Breast epithelium (tissue), 3 donors: ENCODE measurements around the gene CHL1.

Experiments
- POLR2A ChIP-seq: fragments of 450-650 bp; IDR thresholded peaks from one replicate; pipeline ENCODE4 v1.6.1; 2016; ENCODE audit warnings: antibody characterized with exemption, mild to moderate bottlenecking, moderate library complexity
- TF ChIP-seq, protein P1 (sequence below), 3 donors: fragments of 450-650 bp; IDR thresholded peaks; one replicate each; pipeline ENCODE4 v1.5.1; 2016 to 2017; ENCODE audit warnings: antibody characterized with exemption in 3 of 3, mild to moderate bottlenecking in 3 of 3, moderate library complexity in 3 of 3

DNA sequence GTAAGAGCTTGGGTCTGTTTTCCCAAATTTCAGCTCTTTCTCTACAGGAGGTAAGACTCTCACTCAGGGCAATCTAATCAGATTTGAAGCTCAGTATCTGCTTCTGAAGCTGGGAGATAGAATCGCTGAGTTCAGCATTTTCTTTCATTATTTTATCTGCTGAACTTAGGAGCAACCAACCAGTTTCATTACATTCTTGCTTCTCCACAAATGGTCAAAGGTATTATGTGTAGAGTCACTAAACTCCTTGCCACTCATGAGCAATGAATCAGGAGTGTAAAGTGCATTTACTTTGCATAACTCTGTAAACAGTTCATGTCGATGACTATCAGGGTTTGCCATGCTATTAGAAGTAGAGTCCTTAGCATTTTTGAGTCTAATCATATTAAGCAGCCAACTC lies 249.4 kb downstream of the CHL1 start:
- TF ChIP-seq POLR2A = no peak
- TF ChIP-seq, protein P1, sequence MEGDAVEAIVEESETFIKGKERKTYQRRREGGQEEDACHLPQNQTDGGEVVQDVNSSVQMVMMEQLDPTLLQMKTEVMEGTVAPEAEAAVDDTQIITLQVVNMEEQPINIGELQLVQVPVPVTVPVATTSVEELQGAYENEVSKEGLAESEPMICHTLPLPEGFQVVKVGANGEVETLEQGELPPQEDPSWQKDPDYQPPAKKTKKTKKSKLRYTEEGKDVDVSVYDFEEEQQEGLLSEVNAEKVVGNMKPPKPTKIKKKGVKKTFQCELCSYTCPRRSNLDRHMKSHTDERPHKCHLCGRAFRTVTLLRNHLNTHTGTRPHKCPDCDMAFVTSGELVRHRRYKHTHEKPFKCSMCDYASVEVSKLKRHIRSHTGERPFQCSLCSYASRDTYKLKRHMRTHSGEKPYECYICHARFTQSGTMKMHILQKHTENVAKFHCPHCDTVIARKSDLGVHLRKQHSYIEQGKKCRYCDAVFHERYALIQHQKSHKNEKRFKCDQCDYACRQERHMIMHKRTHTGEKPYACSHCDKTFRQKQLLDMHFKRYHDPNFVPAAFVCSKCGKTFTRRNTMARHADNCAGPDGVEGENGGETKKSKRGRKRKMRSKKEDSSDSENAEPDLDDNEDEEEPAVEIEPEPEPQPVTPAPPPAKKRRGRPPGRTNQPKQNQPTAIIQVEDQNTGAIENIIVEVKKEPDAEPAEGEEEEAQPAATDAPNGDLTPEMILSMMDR (IDR thresholded peaks at IDR 0.05) = no peak
